ENCODE data around the gene HMCN1. TPM values are rescaled to one million over a fixed set of nuclear protein-coding genes. Genes with fewer than 3 reads are reported as not detected.

Gene HMCN1
- total and polyA plus RNA-seq, 12 donors = 0.56 to 5.8 (median 2.7) TPM

- intact Hi-C loops (cut with DNase I) = no loop called here
- no peaks in the 10 kb centered on the region for H3K9me3 ChIP-seq (replicated peaks in 1 of 3)
- TF ChIP-seq POLR2A (IDR thresholded peaks at IDR 0.05) (no peak), CTCF (IDR thresholded peaks at IDR 0.05) (no peak)
- no peaks in the 10 kb centered on the region for H3K27me3 ChIP-seq
- no peak overlapping the region for H3K4me3 ChIP-seq
- no peaks in the 10 kb centered on the region for H3K4me1 ChIP-seq (replicated peaks in 1 of 2)
- DNase-seq = no peak
- H3K27ac ChIP-seq = no peak overlapping the region
- no peaks in the 10 kb centered on the region for H3K36me3 ChIP-seq (replicated peaks in 1 of 2)
Measured at GRCh38 chr1:186239171-186239570, 505.0 kb downstream of the HMCN1 start.

GRCh38 chr1:186240436-186240835, 506.2 kb downstream of the HMCN1 start:
- intact Hi-C loops (cut with DNase I) = no loop called here
- no peak overlapping the region for H3K4me3 ChIP-seq
- WGBS, 4 donors = 88 to 94% (median 92%) methylated on average over 1 of the region's 1 CpG
- H3K27me3 ChIP-seq = no peaks in the 10 kb centered on the region
- DNase-seq = no peak
- H3K4me1 ChIP-seq (replicated peaks in 1 of 2) = no peaks in the 10 kb centered on the region
- no peak for TF ChIP-seq CTCF (IDR thresholded peaks at IDR 0.05)
- TF ChIP-seq POLR2A (IDR thresholded peaks at IDR 0.05) = no peak
- no peak overlapping the region for H3K27ac ChIP-seq
- no peaks in the 10 kb centered on the region for H3K9me3 ChIP-seq (replicated peaks in 1 of 3)
- H3K36me3 ChIP-seq (replicated peaks in 1 of 2) = no peaks in the 10 kb centered on the region

All from adrenal gland (tissue), 12 donors.